ENCODE results near the gene RXRA.

The RXRA gene

DNA sequence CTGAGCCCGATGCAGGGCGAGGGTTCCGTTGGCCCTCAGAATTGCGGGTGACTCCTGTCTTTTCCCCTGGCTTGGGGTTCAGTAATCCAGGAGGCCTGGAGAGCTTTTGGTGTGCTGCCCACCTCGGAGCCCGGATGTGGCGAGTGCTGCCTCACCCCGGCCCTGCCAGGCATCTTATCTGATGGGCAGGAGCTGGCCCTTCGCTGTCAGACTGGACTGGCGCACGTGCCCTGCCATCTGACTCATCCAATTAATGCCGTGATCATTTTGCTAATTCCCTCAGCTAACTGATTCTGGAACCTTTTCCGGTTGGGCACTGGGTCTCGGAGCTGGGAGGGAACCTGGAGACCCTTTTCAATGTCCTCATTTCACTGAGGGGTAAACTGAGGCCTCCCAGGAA lies 34.6 kb downstream of the RXRA start:
- TF ChIP-seq CTCF (conservative IDR thresholded peaks at IDR 0.05; ENCODE audit: low read length), result no peak
- no peak overlapping the region for H3K4me3 ChIP-seq (ENCODE audit: low read length)
- DNase-seq (ENCODE audit: low read depth), result peak; percentile 47

- no peak overlapping the region for H3K4me3 ChIP-seq (ENCODE audit: low read length)
- DNase-seq (ENCODE audit: low read depth), result no peak
- TF ChIP-seq CTCF (conservative IDR thresholded peaks at IDR 0.05; ENCODE audit: low read length), result no peak
Measured at GRCh38 chr9:134361426-134361825, 35.2 kb downstream of the RXRA start.

DNA sequence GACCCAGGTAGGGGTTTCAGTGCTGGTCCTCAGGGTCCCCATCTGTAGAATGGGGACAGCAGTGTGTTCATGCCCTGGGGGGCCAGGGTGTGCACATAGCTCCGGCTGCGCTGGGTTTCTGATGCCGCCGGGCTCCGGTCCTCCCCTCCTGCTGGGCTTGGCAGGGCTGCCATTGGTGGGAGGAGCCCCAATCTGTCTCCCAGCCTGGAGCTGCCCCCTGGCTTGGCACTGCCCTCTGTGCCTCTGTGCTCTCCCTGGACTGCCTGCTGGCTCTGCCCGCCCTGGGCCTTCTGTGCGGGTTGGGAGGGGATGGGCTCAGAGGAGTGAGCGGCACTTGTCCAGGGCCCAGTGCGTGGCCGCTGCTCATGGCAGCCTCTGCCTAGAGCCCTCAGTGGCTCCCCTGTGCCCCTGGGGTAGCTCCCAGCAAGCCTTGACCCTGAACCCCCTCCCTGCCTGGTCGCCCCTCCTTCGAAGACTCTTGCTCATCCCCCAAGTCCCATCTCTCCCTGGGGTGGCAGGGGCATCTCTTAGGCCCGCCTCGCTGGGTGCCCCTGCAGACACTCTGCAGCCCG lies 35.7 kb downstream of the RXRA start:
- no peak for DNase-seq (ENCODE audit: low read depth)
- H3K4me3 ChIP-seq (ENCODE audit: low read length), result no peak overlapping the region
- TF ChIP-seq CTCF (conservative IDR thresholded peaks at IDR 0.05; ENCODE audit: low read length), result no peak

GRCh38 chr9:134363450-134363849 lies 37.2 kb downstream of the RXRA start:
- TF ChIP-seq CTCF (conservative IDR thresholded peaks at IDR 0.05; ENCODE audit: low read length), result no peak
- H3K4me3 ChIP-seq (ENCODE audit: low read length), result no peak overlapping the region
- DNase-seq (ENCODE audit: low read depth), result no peak

GRCh38 chr9:134364391-134365114 lies 38.3 kb downstream of the RXRA start:
- peak; percentile 1; the same call in 1 of the 2 replicates for TF ChIP-seq CTCF (conservative IDR thresholded peaks at IDR 0.05; ENCODE audit: low read length)
- H3K4me3 ChIP-seq (ENCODE audit: low read length), result no peak overlapping the region
- no peak for DNase-seq (ENCODE audit: low read depth)

DNA sequence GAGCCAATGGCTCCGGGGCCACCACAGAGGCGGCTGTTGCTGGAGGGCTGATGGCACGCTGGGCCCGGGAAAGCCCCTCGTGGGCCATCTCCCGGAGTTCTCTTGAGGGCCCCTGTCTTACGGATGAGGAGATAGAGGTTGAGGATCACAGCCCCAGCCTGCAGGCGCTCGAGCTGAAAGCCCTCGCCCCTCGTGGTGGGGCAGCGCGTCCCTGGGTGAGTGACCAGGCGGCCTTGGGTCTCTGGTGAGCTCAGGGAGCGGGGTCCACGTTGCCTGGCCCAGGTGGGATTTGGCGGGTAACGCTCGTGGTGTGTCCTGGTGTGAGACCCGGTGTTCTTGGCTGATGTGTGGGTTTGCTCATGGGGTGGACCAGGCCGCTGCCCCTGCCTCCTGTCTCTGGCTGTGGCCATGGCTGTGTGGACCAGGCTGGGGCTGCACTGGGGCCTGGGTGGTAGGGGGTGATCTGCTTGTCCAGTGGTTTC lies 38.9 kb downstream of the RXRA start:
- no peak for TF ChIP-seq CTCF (conservative IDR thresholded peaks at IDR 0.05; ENCODE audit: low read length)
- no peak for DNase-seq (ENCODE audit: low read depth)
- no peak overlapping the region for H3K4me3 ChIP-seq (ENCODE audit: low read length)

- no peak for TF ChIP-seq CTCF (conservative IDR thresholded peaks at IDR 0.05; ENCODE audit: low read length)
- peak; percentile 65 for DNase-seq (ENCODE audit: low read depth)
- no peak overlapping the region for H3K4me3 ChIP-seq (ENCODE audit: low read length)
Measured at GRCh38 chr9:134365791-134366222, 39.6 kb downstream of the RXRA start.
